Measurements from ENCODE around the gene AQP12B. TPM values are rescaled to one million over a fixed set of nuclear protein-coding genes. Genes with fewer than 3 reads are reported as not detected.

AQP12B gene
- total RNA-seq, 3 donors from 2014 or later (not counting 1 experiment from before 2014, with no cell fraction given): not detected

DNA sequence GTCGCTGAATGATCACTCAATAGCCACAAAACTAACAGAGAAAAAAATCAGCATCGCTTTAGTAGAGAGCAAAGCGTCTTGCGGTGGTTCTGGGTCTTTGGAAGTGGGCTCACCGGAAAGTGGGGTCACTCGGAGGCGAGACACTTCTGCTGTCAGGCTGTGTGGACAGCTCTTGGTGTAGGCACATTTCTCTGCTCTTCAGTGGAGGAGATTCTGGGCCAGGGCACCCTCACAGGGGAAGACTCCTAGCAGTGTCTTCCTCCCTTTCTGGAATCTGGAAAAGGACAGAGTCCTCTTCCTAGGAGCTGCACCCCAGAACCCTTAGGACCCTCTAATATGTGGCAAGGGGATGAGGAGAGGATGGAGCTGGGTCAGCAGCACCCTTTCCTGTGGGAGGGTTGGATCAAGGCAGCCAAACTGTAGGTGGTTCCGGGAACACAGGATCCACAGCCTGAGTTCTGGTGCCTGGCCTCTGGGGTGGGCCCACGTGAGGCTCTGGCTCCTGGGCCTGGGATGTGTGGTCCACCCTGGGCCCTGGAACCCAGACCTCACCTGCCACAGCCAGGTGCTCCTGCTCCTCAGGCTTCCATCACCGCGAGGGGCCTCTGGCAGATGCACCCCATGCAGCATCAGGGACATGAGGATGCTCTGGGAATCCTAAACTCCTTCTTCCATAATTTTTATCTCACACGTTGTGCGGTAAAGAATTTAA is 32.3 kb downstream of the AQP12B start:
- no peak for DNase-seq
- Mint-ChIP-seq H3K36me3 (no peaks in the 10 kb centered on the region), H3K27ac (no peak overlapping the region), H3K27me3 (ENCODE audit: low read depth in 2 of 2) (peaks cover 20 to 29% of the 10 kb centered on the region in 2 donors), H3K4me3 (no peak overlapping the region), H3K4me1 (peaks cover 5 to 22% of the 10 kb centered on the region in 2 donors), H3K9me3 (no peaks in the 10 kb centered on the region)
- Histone ChIP-seq H3K27ac (ENCODE audit: low read length) (no peak overlapping the region), H3K27me3 (ENCODE audit: control insufficient read depth, insufficient read depth, low read length) (no peaks in the 10 kb centered on the region), H3K4me1 (ENCODE audit: control insufficient read depth, insufficient read depth, low read length) (peaks cover 9% of the 10 kb centered on the region), H3K4me3 (ENCODE audit: low read length) (no peak overlapping the region), H3K9me3 (ENCODE audit: control insufficient read depth, insufficient read depth, low read length) (no peaks in the 10 kb centered on the region), H3K36me3 (ENCODE audit: control insufficient read depth, insufficient read depth, low read length) (no peaks in the 10 kb centered on the region)
- TF ChIP-seq, protein P1, sequence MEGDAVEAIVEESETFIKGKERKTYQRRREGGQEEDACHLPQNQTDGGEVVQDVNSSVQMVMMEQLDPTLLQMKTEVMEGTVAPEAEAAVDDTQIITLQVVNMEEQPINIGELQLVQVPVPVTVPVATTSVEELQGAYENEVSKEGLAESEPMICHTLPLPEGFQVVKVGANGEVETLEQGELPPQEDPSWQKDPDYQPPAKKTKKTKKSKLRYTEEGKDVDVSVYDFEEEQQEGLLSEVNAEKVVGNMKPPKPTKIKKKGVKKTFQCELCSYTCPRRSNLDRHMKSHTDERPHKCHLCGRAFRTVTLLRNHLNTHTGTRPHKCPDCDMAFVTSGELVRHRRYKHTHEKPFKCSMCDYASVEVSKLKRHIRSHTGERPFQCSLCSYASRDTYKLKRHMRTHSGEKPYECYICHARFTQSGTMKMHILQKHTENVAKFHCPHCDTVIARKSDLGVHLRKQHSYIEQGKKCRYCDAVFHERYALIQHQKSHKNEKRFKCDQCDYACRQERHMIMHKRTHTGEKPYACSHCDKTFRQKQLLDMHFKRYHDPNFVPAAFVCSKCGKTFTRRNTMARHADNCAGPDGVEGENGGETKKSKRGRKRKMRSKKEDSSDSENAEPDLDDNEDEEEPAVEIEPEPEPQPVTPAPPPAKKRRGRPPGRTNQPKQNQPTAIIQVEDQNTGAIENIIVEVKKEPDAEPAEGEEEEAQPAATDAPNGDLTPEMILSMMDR (IDR thresholded peaks at IDR 0.05): no peak
- WGBS (ENCODE audit: insufficient coverage): 93% methylated on average over 13 of the region's 13 CpGs
- intact Hi-C loops (cut with micrococcal nuclease): no loop called here
- ATAC-seq: no peak

DNA sequence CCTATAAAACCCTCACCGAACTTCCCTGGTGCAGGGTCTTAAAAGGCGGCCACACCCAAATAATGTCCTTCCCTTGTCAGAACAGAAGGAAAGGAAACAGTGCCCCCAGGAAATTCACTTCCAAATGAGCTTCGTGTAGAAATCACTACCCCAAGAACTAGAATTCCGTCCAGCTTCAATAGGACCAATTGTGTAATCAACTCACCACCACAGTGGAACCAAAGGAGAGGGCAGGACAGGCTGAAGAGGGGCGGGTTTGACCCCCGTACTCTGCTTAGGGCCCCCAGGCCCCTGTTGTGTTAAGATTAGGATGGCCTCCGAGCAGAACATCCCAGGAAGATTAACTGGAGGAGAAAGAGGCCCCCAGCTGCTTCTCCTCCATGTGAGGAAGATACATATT is 33.4 kb downstream of the AQP12B start:
- Histone ChIP-seq H3K36me3 (ENCODE audit: control insufficient read depth, insufficient read depth, low read length) (no peaks in the 10 kb centered on the region), H3K27me3 (ENCODE audit: control insufficient read depth, insufficient read depth, low read length) (no peaks in the 10 kb centered on the region), H3K27ac (ENCODE audit: low read length) (no peak overlapping the region), H3K4me1 (ENCODE audit: control insufficient read depth, insufficient read depth, low read length) (peaks cover 6% of the 10 kb centered on the region), H3K9me3 (ENCODE audit: control insufficient read depth, insufficient read depth, low read length) (no peaks in the 10 kb centered on the region), H3K4me3 (ENCODE audit: low read length) (no peak overlapping the region)
- Mint-ChIP-seq H3K9me3 (no peaks in the 10 kb centered on the region), H3K4me1 (peaks cover 5 to 11% of the 10 kb centered on the region in 2 donors), H3K36me3 (no peaks in the 10 kb centered on the region), H3K27me3 (ENCODE audit: low read depth in 2 of 2) (peaks cover 20 to 21% of the 10 kb centered on the region in 2 donors), H3K27ac (no peak overlapping the region), H3K4me3 (no peak overlapping the region)
- DNase-seq (no peak), ATAC-seq (no peak)
- intact Hi-C loops (cut with micrococcal nuclease): no loop called here
- TF ChIP-seq, protein P1 (IDR thresholded peaks at IDR 0.05): no peak
- WGBS (ENCODE audit: insufficient coverage): 63% methylated on average over 5 of the region's 7 CpGs

DNA sequence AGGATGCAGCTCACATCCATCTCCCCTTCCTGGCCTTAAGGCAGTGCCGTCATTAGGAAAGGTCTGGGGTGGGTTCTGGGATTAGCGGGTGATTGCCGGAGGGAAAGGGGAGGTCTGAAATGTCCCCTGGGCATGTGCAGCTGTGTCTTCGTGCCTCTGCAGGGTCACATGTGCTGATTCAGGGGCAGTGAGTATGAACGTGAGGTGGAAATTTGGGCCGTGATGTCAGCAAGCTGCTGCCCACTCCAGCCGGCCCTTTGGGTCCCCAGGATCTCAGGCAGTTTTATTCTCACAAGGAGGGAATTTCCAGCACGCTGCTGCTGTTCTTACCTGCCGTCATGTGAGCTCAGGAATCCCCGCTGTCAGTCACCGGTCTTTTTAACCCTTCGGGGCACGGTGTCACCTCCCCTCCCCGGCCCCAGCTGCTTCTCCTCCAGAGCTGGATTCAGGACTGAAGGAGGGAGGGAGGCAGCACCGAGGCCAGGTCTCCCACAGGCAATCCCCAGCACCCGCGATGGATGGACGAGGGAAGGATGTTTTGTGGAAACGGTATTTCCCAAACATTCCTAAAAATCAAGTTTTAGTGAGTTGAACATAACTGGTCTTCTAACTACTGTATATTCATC is 33.9 kb downstream of the AQP12B start:
- TF ChIP-seq, protein P1 (IDR thresholded peaks at IDR 0.05): no peak
- Histone ChIP-seq H3K4me3 (ENCODE audit: low read length) (no peak overlapping the region), H3K4me1 (ENCODE audit: control insufficient read depth, insufficient read depth, low read length) (peaks cover 6% of the 10 kb centered on the region), H3K27ac (ENCODE audit: low read length) (no peak overlapping the region), H3K9me3 (ENCODE audit: control insufficient read depth, insufficient read depth, low read length) (no peaks in the 10 kb centered on the region), H3K36me3 (ENCODE audit: control insufficient read depth, insufficient read depth, low read length) (no peaks in the 10 kb centered on the region), H3K27me3 (ENCODE audit: control insufficient read depth, insufficient read depth, low read length) (no peaks in the 10 kb centered on the region)
- peaks cover 20% of the 10 kb centered on the region in 2 donors for H3K27me3 Mint-ChIP-seq (ENCODE audit: low read depth in 2 of 2)
- H3K4me1 Mint-ChIP-seq: peaks cover 5 to 11% of the 10 kb centered on the region in 2 donors
- WGBS (ENCODE audit: insufficient coverage): 55% methylated on average over 15 of the region's 19 CpGs
- H3K9me3 Mint-ChIP-seq: no peaks in the 10 kb centered on the region
- H3K4me3 Mint-ChIP-seq: no peak overlapping the region
- ATAC-seq: no peak
- H3K27ac Mint-ChIP-seq: no peak overlapping the region
- DNase-seq: no peak
- no peaks in the 10 kb centered on the region for H3K36me3 Mint-ChIP-seq
- intact Hi-C loops (cut with micrococcal nuclease): no loop called here

All from natural killer cell (primary cell).